ENCODE data around the gene POU6F1. TPM values are rescaled to one million over a fixed set of nuclear protein-coding genes. Genes with fewer than 3 reads are reported as not detected.

The POU6F1 gene
- total and polyA plus RNA-seq, 2 donors (not counting 1 experiment from before 2014, with no cell fraction given) = 3.3 to 4.8 TPM

GRCh38 chr12:51195841-51196240 is 22.0 kb downstream of the POU6F1 start:
- Histone ChIP-seq H3K4me1 (ENCODE audit: control insufficient read depth, extremely low read depth, insufficient read depth, low read length) (no peaks in the 10 kb centered on the region), H3K36me3 (ENCODE audit: control insufficient read depth, insufficient read depth, low read length) (no peaks in the 10 kb centered on the region), H3K9ac (ENCODE audit: insufficient read depth, low read length) (no peak overlapping the region), H2AFZ (ENCODE audit: low read length) (no peak overlapping the region), H4K20me1 (ENCODE audit: control insufficient read depth, extremely low read depth, insufficient read depth, low read length) (no peaks in the 10 kb centered on the region), H3K79me2 (ENCODE audit: control insufficient read depth, insufficient read depth, low read length) (no peaks in the 10 kb centered on the region), H3K9me3 (ENCODE audit: control insufficient read depth, insufficient read depth, low read depth, low read length) (no peaks in the 10 kb centered on the region), H3K27me3 (ENCODE audit: control insufficient read depth, insufficient read depth, low read length) (no peaks in the 10 kb centered on the region), H3K4me2 (ENCODE audit: extremely low read depth, insufficient read depth, low read length) (no peak overlapping the region), H3K4me3 (replicated peaks in 1 of 4; ENCODE audit: control extremely low read depth in 1 of 4, insufficient read depth in 1 of 4, low read depth in 3 of 4, low read length in 4 of 4) (no peak overlapping the region), H3K27ac (ENCODE audit: insufficient read depth, low read length) (no peak overlapping the region)
- no peak for TF ChIP-seq CTCF (conservative IDR thresholded peaks at IDR 0.05 in 1 of 2, IDR thresholded peaks at IDR 0.05 in 1 of 2; ENCODE audit: low read depth in 1 of 2, low read length in 2 of 2)
- TF ChIP-seq EZH2 (IDR thresholded peaks at IDR 0.05; ENCODE audit: low read length, missing control alignments) = no peak
- DNase-seq (ENCODE audit: low read depth in 2 of 2) = no peak

- Histone ChIP-seq H4K20me1 (ENCODE audit: control insufficient read depth, extremely low read depth, insufficient read depth, low read length) (no peaks in the 10 kb centered on the region), H3K27ac (ENCODE audit: insufficient read depth, low read length) (no peak overlapping the region), H3K9me3 (ENCODE audit: control insufficient read depth, insufficient read depth, low read depth, low read length) (no peaks in the 10 kb centered on the region), H3K4me3 (replicated peaks in 1 of 4; ENCODE audit: control extremely low read depth in 1 of 4, insufficient read depth in 1 of 4, low read depth in 3 of 4, low read length in 4 of 4) (no peak overlapping the region), H3K79me2 (ENCODE audit: control insufficient read depth, insufficient read depth, low read length) (no peaks in the 10 kb centered on the region), H2AFZ (ENCODE audit: low read length) (no peak overlapping the region), H3K36me3 (ENCODE audit: control insufficient read depth, insufficient read depth, low read length) (no peaks in the 10 kb centered on the region), H3K4me2 (ENCODE audit: extremely low read depth, insufficient read depth, low read length) (no peak overlapping the region), H3K27me3 (ENCODE audit: control insufficient read depth, insufficient read depth, low read length) (no peaks in the 10 kb centered on the region), H3K9ac (ENCODE audit: insufficient read depth, low read length) (no peak overlapping the region), H3K4me1 (ENCODE audit: control insufficient read depth, extremely low read depth, insufficient read depth, low read length) (no peaks in the 10 kb centered on the region)
- DNase-seq (ENCODE audit: low read depth in 2 of 2) = no peak
- TF ChIP-seq EZH2 (IDR thresholded peaks at IDR 0.05; ENCODE audit: low read length, missing control alignments) (no peak), CTCF (conservative IDR thresholded peaks at IDR 0.05 in 1 of 2, IDR thresholded peaks at IDR 0.05 in 1 of 2; ENCODE audit: low read depth in 1 of 2, low read length in 2 of 2) (no peak)
These were observed 25.6 kb downstream of the POU6F1 start for GRCh38 chr12:51192284-51192671.

DNA sequence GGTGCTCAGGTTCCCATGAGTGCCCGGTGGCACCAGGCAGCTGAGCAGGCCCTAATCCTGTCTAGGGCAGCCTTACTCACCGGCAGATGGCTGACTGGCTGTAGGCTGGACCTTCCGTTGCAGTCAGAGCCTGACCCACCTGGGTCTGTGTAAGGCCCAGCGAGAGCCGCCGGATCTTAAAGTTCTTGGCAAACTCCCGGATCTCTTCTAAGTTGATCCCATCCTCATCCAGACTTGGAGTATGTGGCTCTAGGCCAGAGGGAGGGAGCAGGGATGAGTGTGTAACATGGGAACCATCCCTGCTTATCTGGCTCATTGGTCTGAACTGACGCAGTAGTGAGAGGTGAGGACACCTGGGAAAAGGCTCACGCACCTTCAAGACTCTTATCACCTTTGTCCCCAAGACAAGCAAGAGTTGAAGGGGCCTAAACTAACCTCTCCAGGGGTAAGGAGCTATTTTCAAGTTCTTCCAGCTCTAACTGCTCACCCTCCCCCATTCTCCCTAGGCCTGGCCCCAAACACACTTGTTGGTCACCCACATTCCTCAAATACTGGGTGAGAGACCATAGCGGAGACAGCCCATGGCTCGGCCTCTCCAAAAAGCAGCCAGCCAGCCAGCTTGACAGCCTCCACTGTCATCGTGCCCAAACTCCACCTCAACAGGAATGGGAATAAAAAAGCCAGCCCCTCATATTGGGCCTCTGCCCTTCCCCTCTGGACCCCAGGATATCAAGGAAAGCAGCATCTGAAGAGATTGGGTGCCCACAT is 26.2 kb downstream of the POU6F1 start:
- Histone ChIP-seq H3K79me2 (ENCODE audit: control insufficient read depth, insufficient read depth, low read length) (no peaks in the 10 kb centered on the region), H3K27me3 (ENCODE audit: control insufficient read depth, insufficient read depth, low read length) (no peaks in the 10 kb centered on the region), H3K9ac (ENCODE audit: insufficient read depth, low read length) (no peak overlapping the region), H3K4me2 (ENCODE audit: extremely low read depth, insufficient read depth, low read length) (no peak overlapping the region), H3K4me3 (replicated peaks in 1 of 4; ENCODE audit: control extremely low read depth in 1 of 4, insufficient read depth in 1 of 4, low read depth in 3 of 4, low read length in 4 of 4) (no peak overlapping the region), H3K36me3 (ENCODE audit: control insufficient read depth, insufficient read depth, low read length) (no peaks in the 10 kb centered on the region), H2AFZ (ENCODE audit: low read length) (no peak overlapping the region), H3K9me3 (ENCODE audit: control insufficient read depth, insufficient read depth, low read depth, low read length) (no peaks in the 10 kb centered on the region), H3K4me1 (ENCODE audit: control insufficient read depth, extremely low read depth, insufficient read depth, low read length) (no peaks in the 10 kb centered on the region), H3K27ac (ENCODE audit: insufficient read depth, low read length) (no peak overlapping the region), H4K20me1 (ENCODE audit: control insufficient read depth, extremely low read depth, insufficient read depth, low read length) (no peaks in the 10 kb centered on the region)
- DNase-seq (ENCODE audit: low read depth in 2 of 2) = no peak
- TF ChIP-seq CTCF (conservative IDR thresholded peaks at IDR 0.05 in 1 of 2, IDR thresholded peaks at IDR 0.05 in 1 of 2; ENCODE audit: low read depth in 1 of 2, low read length in 2 of 2) = no peak
- TF ChIP-seq EZH2 (IDR thresholded peaks at IDR 0.05; ENCODE audit: low read length, missing control alignments) = no peak
